Aorta (tissue), 5 donors: ENCODE data around the gene SIRT4. TPM values are rescaled to one million over a fixed set of nuclear protein-coding genes. Genes with fewer than 3 reads are reported as not detected.

ENCODE experiments used
- ATAC-seq: fragments of 200-7000 bp; cut with Tn5 transposase; one replicate; pipeline ENCODE4 v1.9.1; 2022; ENCODE audit warnings: moderate library complexity; ENCODE audit not compliant: low FRiP score
- DNase-seq, 2 donors: peaks; one replicate each; pipeline ENCODE4 v3.0.0-alpha.2; 2020
- H3K27ac ChIP-seq, 2 donors: one replicate each; pipeline ENCODE4 v1.5.1; 2013; ENCODE audit warnings: low read length in 2 of 2, mild to moderate bottlenecking in 2 of 2, moderate library complexity in 2 of 2, control low read depth in 1 of 2, inconsistent platforms in 1 of 2, low read depth in 1 of 2
- H3K27me3 ChIP-seq, 2 donors: one replicate each; pipeline ENCODE4 v1.6.1; 2013; ENCODE audit warnings: control low read depth in 1 of 2, low read length in 1 of 2, mild to moderate bottlenecking in 1 of 2, moderate library complexity in 1 of 2; ENCODE audit not compliant: insufficient read depth in 2 of 2, control insufficient read depth in 1 of 2
- H3K36me3 ChIP-seq, 2 donors: one replicate each; pipeline ENCODE4 v1.6.1; 2013; ENCODE audit warnings: control low read depth in 1 of 2, low read length in 1 of 2, mild to moderate bottlenecking in 1 of 2; ENCODE audit not compliant: insufficient read depth in 2 of 2, control insufficient read depth in 1 of 2
- H3K4me1 ChIP-seq, 2 donors: one replicate each; pipeline ENCODE4 v1.6.1; 2013; ENCODE audit warnings: low read length in 2 of 2, control low read depth in 1 of 2, mild to moderate bottlenecking in 1 of 2, moderate library complexity in 1 of 2; ENCODE audit not compliant: insufficient read depth in 2 of 2, control insufficient read depth in 1 of 2
- H3K4me3 ChIP-seq, 2 donors: one replicate each; pipeline ENCODE4 v1.5.1; 2013; ENCODE audit warnings: low read length in 2 of 2, control low read depth in 1 of 2, mild to moderate bottlenecking in 1 of 2
- H3K9me3 ChIP-seq: one replicate; pipeline ENCODE4 v1.6.1; 2013; ENCODE audit warnings: mild to moderate bottlenecking, low read length; ENCODE audit not compliant: control insufficient read depth
- WGBS, 2 donors: extraction: QIAGEN DNeasy Blood & Tissue Kit; methylation state at CpG; one replicate each; pipeline ENCODE4 v1.1.7; 2013; 5-methylcytosine and 5-hydroxymethylcytosine counted together
- intact Hi-C, 2 donors: fragments of 100-400 bp; cut with DNase I; formaldehyde crosslinking; loops; one replicate each; pipeline versions ENCODE4 v1.14.2 to v1.15.0; 2022
- polyA plus RNA-seq, 2 donors: library from polyadenylated mRNA; stranded (reverse); fragments of 200-250 nt; gene quantifications; one replicate each; pipeline ENCODE4 v1.2.3, GENCODE V29; 2013
- total RNA-seq, 2 donors: library from RNA; stranded (reverse); fragmentation: NEBNext Ultra II Directional; extraction: Animal tissue kit (Norgen Biotek cat#: 25700); gene quantifications; one replicate each; pipeline ENCODE4 v1.2.1, GENCODE V29; 2021
- donor health status: healthy with polysubstance abuse.
- donor health status: Bipolar disorder and iron deficiency.
- donor health status: DM: no; HTN: no; CAD: no.
- donor health status: DM: no; HTN: no; CAD: no.
- donor health status: DM: yes; HTN: yes; CAD: no.

SIRT4 gene
- total and polyA plus RNA-seq, 4 donors, result 0.39 to 2.5 (median 1.7) TPM

GRCh38 chr12:120339256-120339655 lies 37.1 kb downstream of the SIRT4 start:
- intact Hi-C loops, result loop anchor here in 1 of 2 donors (10.0 kb wide), 1 partner anchor 776 kb away; no protein-coding TSS in a partner anchor
- DNase-seq (no peak), ATAC-seq (no peak)
- no peaks in the 10 kb centered on the region for H3K36me3 ChIP-seq
- WGBS, 2 donors, result 93 to 95% methylated on average over 4 of the region's 4 CpGs
- no peak overlapping the region for H3K27ac ChIP-seq
- H3K27me3 ChIP-seq, result no peaks in the 10 kb centered on the region
- H3K4me3 ChIP-seq, result no peak overlapping the region
- no peaks in the 10 kb centered on the region for H3K9me3 ChIP-seq
- H3K4me1 ChIP-seq, result no peaks in the 10 kb centered on the region

DNA sequence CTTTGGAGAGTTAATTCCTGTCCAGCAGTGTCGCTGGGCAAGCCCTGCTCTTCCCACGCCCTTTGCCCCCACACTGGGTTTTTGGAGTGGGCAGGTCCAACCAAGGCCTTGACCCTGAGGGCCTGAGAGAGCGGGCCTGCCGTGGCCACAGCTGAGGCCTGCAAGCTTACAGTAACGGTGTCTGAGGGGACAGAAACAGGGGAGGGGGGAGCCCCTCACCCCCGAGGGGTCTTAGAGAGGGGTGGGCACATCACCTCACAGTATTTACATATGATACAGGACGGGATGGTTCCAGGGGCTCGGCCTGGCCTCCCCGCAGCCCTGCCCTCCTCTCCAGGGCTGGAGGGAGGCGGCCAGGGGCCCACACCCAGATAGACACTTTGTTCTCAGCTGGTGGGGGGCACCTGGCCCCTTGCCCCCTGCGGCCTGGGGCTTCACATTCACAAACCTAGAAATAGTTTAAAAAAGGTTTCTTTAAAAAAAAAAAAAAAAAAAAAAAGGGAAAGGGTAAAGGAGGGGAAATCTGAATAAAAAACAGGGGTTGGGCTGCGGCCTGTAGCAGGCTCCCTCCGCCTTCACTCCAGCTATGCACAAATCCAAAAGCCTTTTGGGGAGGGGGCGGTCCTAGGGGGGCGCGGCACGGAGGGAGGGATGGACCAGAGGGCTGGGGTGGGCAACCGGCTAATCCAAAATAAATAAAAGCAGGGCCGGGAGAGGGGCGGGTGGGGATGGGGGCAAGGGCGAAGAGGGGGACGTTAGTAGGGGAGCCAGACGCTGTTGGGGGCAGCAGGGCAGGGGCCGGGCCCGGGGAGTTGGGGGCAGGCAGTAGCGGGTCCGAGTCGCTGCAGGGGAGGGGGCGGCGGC lies 40.3 kb downstream of the SIRT4 start:
- DNase-seq, result no peak
- H3K4me1 ChIP-seq, result no peaks in the 10 kb centered on the region
- intact Hi-C loops, result no loop called here
- no peaks in the 10 kb centered on the region for H3K36me3 ChIP-seq
- H3K4me3 ChIP-seq, result no peak overlapping the region
- peak; percentile 27 for ATAC-seq
- no peaks in the 10 kb centered on the region for H3K9me3 ChIP-seq
- H3K27me3 ChIP-seq, result no peaks in the 10 kb centered on the region
- 53 to 60% methylated on average over 25 to 30 of the region's 30 CpGs for WGBS, 2 donors
- H3K27ac ChIP-seq, result no peak overlapping the region

DNA sequence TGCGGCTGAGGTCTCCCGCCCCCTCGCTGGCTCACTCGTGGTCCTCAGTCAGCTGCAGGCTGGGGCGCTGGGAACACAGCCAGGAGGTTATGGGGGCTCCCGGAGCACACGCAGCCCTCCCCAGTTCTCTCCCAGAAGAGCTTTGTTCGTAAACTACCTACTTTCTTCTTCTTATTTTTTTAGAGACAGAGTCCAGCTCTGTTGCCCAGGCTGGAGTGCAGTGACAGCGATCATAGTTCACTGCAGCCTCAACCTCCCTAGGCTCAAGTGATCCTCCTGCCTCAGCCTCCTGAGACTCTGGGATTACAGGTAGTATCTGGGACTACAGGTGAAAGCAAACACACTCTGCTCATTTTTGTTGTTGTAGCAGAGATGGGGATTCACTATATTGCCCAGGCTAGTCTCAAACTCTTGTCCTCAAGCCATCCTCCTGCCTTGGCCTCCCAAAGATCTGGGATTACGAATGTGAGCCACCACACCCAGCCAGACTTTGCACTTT lies 41.0 kb downstream of the SIRT4 start:
- WGBS, 2 donors, result 72% methylated on average over 7 to 10 of the region's 10 CpGs
- Histone ChIP-seq H3K36me3 (no peaks in the 10 kb centered on the region), H3K4me1 (no peaks in the 10 kb centered on the region), H3K27me3 (no peaks in the 10 kb centered on the region), H3K9me3 (no peaks in the 10 kb centered on the region), H3K27ac (no peak overlapping the region), H3K4me3 (no peak overlapping the region)
- DNase-seq, result no peak
- no peak for ATAC-seq
- intact Hi-C loops, result no loop called here

DNA sequence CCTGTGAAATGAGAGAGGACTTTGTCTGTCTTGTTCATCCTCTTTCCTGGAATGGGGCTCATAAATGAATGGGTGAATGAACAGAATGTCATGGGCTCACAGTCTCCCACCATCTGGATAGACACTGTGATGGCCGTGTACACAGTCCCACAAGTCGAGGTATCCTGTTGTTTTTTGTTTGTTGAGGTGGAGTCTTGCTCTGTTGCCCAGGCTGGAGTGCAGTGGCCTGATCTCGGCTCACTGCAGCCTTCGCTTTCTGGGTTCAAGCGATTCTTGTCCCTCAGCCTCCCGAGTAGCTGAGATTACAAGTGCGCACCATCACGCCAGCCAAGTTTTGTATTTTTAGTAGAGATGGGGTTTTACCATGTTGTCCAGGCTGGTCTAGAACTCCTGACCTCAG lies 41.6 kb downstream of the SIRT4 start:
- intact Hi-C loops, result no loop called here
- Histone ChIP-seq H3K27me3 (no peaks in the 10 kb centered on the region), H3K27ac (no peak overlapping the region), H3K9me3 (no peaks in the 10 kb centered on the region), H3K4me1 (no peaks in the 10 kb centered on the region), H3K4me3 (no peak overlapping the region), H3K36me3 (no peaks in the 10 kb centered on the region)
- no peak for ATAC-seq
- no peak for DNase-seq
- WGBS, 2 donors, result 90 to 92% methylated on average over 8 of the region's 8 CpGs

GRCh38 chr12:120346031-120346430 lies 43.9 kb downstream of the SIRT4 start:
- Histone ChIP-seq H3K27me3 (no peaks in the 10 kb centered on the region), H3K4me3 (no peak overlapping the region), H3K4me1 (no peaks in the 10 kb centered on the region), H3K36me3 (no peaks in the 10 kb centered on the region), H3K9me3 (no peaks in the 10 kb centered on the region), H3K27ac (no peak overlapping the region)
- intact Hi-C loops, result no loop called here
- no peak for DNase-seq
- 95 to 96% methylated on average over 12 to 15 of the region's 15 CpGs for WGBS, 2 donors
- ATAC-seq, result no peak

DNA sequence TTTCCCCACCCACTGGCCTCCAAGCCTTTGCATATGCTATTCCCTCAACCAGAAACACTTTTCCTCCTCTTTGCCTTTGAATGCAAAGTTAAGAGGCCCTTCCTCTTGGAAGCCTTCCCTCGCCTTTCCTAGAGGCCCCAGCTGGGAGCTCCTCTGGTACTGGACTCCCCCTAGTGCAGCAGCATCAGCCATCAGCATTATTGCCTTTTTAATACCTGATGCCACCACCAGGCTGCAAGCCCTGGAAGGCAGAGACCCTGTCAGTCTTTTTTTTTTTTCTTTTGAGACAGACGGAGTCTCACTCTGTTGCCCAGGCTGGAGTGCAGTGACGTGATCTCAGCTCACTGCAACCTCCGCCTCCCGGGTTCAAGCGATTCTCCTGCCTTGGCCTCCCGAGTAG lies 44.6 kb downstream of the SIRT4 start:
- intact Hi-C loops, result no loop called here
- Histone ChIP-seq H3K27me3 (no peaks in the 10 kb centered on the region), H3K4me3 (no peak overlapping the region), H3K27ac (no peak overlapping the region), H3K36me3 (no peaks in the 10 kb centered on the region), H3K4me1 (no peaks in the 10 kb centered on the region), H3K9me3 (no peaks in the 10 kb centered on the region)
- 88 to 93% methylated on average over 7 of the region's 7 CpGs for WGBS, 2 donors
- no peak for ATAC-seq
- DNase-seq, result no peak

- no peak for ATAC-seq
- intact Hi-C loops, result no loop called here
- no peaks in the 10 kb centered on the region for H3K27me3 ChIP-seq
- H3K4me1 ChIP-seq, result no peaks in the 10 kb centered on the region
- no peaks in the 10 kb centered on the region for H3K36me3 ChIP-seq
- no peak overlapping the region for H3K4me3 ChIP-seq
- no peaks in the 10 kb centered on the region for H3K9me3 ChIP-seq
- DNase-seq, result no peak
- WGBS, 2 donors, result 96 to 97% methylated on average over 11 of the region's 11 CpGs
- no peak overlapping the region for H3K27ac ChIP-seq
Measured at GRCh38 chr12:120347766-120348165, 45.6 kb downstream of the SIRT4 start.

DNA sequence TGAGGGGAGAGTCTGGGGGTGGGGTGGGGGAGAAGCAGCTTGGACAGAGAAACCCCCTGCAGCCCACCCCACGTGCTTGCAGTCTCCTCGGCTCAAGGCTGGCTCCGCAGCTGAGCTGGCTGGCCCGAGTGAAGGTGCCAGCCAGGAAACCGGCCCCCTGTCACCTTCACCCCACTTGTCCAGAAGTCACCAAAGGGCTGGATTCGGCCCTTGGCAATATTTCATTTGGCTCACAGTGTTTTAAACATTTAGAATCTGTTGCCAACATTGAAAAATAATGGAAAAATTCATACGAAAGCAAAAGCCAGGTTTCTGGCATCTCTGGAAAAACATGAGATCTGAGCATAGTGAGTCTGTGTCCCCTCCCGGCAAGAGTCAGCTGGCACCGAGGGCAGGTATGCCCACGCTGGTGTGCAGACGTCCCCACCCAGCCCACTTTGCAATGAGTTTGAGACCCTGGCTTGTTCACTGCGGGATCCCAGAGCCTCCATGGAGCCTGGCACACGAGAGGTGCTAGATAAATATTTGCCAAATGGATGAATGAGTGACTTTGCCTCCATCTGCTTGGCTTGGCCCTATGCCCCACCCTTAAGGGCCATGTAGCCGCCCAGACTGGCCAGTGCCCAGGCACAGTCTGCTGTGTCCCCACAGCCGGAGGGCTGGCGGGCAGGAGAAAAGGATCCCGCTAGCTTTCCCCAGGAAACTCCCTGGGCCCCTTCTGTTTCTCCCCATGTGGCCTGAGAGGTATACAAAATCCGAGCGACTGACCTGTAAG lies 48.6 kb downstream of the SIRT4 start:
- no peak overlapping the region for H3K27ac ChIP-seq
- intact Hi-C loops, result no loop called here

More for the DNA sequence above, 48.6 kb downstream of the SIRT4 start:
- Histone ChIP-seq H3K36me3 (no peaks in the 10 kb centered on the region), H3K27me3 (no peaks in the 10 kb centered on the region), H3K4me1 (no peaks in the 10 kb centered on the region), H3K4me3 (no peak overlapping the region), H3K9me3 (no peaks in the 10 kb centered on the region)
- DNase-seq (no peak), ATAC-seq (peak; percentile 32)
- WGBS, 2 donors, result 5 to 6% methylated on average over 19 of the region's 19 CpGs
